Osteocyte (in vitro differentiated cells): Measurements from ENCODE around the gene ROBO4. TPM values are rescaled to one million over a fixed set of nuclear protein-coding genes. Genes with fewer than 3 reads are reported as not detected.

Experiments used
- DNase-seq: peaks from one replicate; pipeline ENCODE4 v3.0.0; 2021; ENCODE audit warnings: mixed read lengths; ENCODE audit not compliant: unreplicated experiment; ENCODE audit errors: extremely low spot score
- H3K27ac Mint-ChIP-seq: one replicate; pipeline ENCODE4 v1.8.0; 2021; ENCODE audit warnings: mild to moderate bottlenecking, mixed read lengths; ENCODE audit not compliant: unreplicated experiment
- H3K27me3 Mint-ChIP-seq: one replicate; pipeline ENCODE4 v1.8.0; 2021; ENCODE audit warnings: mixed read lengths; ENCODE audit not compliant: unreplicated experiment
- H3K36me3 Mint-ChIP-seq: one replicate; pipeline ENCODE4 v1.8.0; 2021; ENCODE audit warnings: mixed read lengths; ENCODE audit not compliant: unreplicated experiment
- H3K4me1 Mint-ChIP-seq: one replicate; pipeline ENCODE4 v1.8.0; 2021; ENCODE audit warnings: mixed read lengths; ENCODE audit not compliant: unreplicated experiment
- H3K4me3 Mint-ChIP-seq: one replicate; pipeline ENCODE4 v1.8.0; 2021; ENCODE audit warnings: mild to moderate bottlenecking, moderate library complexity, mixed read lengths; ENCODE audit not compliant: unreplicated experiment
- H3K9me3 Mint-ChIP-seq: one replicate; pipeline ENCODE4 v1.8.0; 2021; ENCODE audit warnings: mixed read lengths; ENCODE audit not compliant: unreplicated experiment
- total RNA-seq: library from RNA; stranded (reverse); gene quantifications from 2 replicates; pipeline ENCODE4 v1.2.1, GENCODE V29; 2021
- TF ChIP-seq, protein P1 (sequence below): fragments of 200-600 bp; sonication (generic); IDR thresholded peaks from 2 replicates; pipeline ENCODE4 v1.5.0; 2021; ENCODE audit warnings: antibody characterized with exemption, mild to moderate bottlenecking, moderate library complexity

Gene ROBO4
- total RNA-seq, 1 donor from 2014 or later, result 0.56 TPM

DNA sequence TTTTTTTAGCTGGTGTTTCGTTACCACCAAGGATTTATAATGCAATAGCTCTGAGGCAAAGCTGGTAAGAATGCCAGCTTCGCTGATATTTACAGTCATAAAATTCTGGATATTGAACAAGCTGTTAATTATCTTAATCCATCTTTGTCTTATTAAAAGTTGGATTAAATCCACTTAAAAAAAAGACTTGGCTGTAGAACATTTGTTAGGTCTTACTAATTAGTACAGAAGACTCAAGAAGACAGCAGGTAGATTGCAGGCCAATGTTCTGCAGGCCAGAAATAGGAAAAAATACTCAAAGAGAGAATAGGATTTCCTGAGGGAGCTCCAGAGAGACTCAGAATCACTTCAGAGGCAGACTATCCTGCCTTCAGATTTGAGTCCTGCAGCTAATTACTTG is 7.5 kb downstream of the ROBO4 start:
- TF ChIP-seq, protein P1, sequence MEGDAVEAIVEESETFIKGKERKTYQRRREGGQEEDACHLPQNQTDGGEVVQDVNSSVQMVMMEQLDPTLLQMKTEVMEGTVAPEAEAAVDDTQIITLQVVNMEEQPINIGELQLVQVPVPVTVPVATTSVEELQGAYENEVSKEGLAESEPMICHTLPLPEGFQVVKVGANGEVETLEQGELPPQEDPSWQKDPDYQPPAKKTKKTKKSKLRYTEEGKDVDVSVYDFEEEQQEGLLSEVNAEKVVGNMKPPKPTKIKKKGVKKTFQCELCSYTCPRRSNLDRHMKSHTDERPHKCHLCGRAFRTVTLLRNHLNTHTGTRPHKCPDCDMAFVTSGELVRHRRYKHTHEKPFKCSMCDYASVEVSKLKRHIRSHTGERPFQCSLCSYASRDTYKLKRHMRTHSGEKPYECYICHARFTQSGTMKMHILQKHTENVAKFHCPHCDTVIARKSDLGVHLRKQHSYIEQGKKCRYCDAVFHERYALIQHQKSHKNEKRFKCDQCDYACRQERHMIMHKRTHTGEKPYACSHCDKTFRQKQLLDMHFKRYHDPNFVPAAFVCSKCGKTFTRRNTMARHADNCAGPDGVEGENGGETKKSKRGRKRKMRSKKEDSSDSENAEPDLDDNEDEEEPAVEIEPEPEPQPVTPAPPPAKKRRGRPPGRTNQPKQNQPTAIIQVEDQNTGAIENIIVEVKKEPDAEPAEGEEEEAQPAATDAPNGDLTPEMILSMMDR, result no peak
- Mint-ChIP-seq H3K36me3 (no peaks in the 10 kb centered on the region), H3K4me3 (no peak overlapping the region), H3K9me3 (no peaks in the 10 kb centered on the region), H3K4me1 (no peaks in the 10 kb centered on the region), H3K27me3 (peaks cover 9% of the 10 kb centered on the region), H3K27ac (no peak overlapping the region)
- no peak for DNase-seq

DNA sequence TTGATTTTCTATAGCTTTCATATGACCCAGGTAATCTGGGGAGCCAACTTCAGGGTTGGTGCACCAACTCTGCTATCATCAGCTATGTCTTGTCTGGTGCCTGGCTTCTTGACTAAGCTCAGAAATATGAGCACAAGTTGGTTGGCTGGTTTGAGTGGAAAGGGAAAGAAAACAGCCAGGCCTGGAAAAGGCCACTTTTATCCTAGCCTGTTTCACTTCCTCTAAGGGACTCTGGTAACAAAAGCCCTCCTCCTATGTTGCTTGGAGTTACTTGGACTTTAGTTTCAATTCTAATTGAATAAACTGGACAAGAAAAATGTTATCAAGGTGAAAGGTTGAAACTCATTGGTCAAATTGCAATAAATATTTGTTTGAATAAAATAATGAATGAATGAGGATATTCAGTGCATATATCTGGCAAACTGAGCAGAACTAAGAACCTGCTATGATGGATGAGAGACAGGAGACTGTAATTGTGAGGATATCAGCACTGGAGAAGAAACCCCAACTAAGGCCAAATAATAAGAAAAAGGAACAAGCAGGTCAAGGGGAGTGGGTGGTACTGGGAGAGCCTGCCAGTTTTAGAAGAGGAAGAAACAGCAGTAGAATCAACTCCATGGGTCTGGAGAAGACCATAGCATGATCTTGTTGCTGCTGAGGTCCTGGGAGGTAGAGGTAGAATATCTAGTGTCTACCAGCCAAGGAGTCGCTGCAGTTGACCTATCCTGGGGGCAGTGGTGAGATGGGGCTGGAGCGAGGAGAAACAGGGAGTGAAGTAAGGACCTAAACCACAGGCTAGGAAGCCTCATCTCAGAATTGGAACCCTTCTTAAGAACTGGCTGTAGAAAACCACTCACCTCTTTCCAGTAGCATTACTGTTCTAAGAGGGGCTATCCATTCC is 8.2 kb downstream of the ROBO4 start:
- no peak overlapping the region for H3K27ac Mint-ChIP-seq
- TF ChIP-seq, protein P1, result no peak
- DNase-seq, result peak; percentile 34
- H3K4me1 Mint-ChIP-seq, result no peaks in the 10 kb centered on the region
- no peaks in the 10 kb centered on the region for H3K9me3 Mint-ChIP-seq
- peaks cover 9% of the 10 kb centered on the region for H3K27me3 Mint-ChIP-seq
- H3K4me3 Mint-ChIP-seq, result no peak overlapping the region
- no peaks in the 10 kb centered on the region for H3K36me3 Mint-ChIP-seq

DNA sequence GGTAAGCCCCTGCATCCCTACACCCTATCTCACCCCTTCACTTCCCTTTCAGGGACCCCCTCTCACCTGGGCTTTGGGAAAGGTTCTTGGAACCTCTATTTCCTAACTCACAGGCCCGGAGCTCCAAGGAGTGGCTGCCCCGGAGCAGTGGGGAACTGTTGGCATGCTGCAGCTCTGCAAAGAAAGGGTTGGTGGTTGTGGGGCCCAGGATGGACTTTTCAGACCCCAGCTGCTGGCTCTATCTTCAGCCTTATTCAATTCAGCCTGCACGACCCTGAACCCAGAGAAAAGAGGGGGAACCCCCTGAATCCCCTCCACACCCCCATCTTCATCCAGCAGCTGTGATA is 10.0 kb downstream of the ROBO4 start:
- DNase-seq, result no peak
- Mint-ChIP-seq H3K4me3 (no peak overlapping the region), H3K27me3 (peaks cover 9% of the 10 kb centered on the region), H3K4me1 (peaks cover 3% of the 10 kb centered on the region), H3K27ac (no peak overlapping the region), H3K9me3 (no peaks in the 10 kb centered on the region), H3K36me3 (no peaks in the 10 kb centered on the region)
- TF ChIP-seq, protein P1, result no peak

DNA sequence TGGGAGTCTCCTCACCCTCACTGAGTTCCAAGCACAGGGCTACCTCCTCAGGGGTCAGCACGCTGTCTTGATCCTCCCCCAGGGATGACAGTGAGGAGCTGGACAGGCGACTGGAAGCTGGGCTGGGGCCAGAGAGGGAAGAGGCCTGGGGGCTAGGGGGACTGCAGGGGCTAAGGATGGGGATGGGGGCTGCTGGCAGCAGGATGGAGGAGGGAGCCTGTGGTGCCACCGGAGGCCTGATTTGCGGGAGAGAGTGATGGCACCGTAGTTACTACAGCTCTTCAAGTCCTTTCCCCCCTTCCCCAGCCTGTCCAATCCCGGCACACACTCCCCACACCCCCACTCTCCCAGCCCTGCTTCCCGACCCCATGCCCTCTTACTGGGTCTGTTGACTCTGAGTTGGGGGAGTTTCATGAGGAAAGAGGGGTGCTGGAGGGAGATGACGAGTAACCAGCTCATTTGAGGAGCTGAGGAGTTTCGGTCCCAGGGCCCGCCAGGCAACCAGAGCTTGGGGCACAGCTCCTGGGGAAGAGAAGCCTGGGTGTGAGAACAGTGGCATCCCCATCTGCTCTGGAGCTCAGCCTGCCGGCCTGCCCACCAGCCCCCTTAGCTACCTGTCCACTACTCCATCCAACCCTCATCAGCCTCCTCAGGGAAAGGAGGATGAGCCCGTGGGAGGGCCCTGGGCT is 10.5 kb downstream of the ROBO4 start:
- Mint-ChIP-seq H3K4me1 (peaks cover 8% of the 10 kb centered on the region), H3K27me3 (peaks cover 9% of the 10 kb centered on the region), H3K27ac (no peak overlapping the region), H3K9me3 (no peaks in the 10 kb centered on the region), H3K36me3 (no peaks in the 10 kb centered on the region), H3K4me3 (no peak overlapping the region)
- no peak for DNase-seq
- TF ChIP-seq, protein P1, result no peak

DNA sequence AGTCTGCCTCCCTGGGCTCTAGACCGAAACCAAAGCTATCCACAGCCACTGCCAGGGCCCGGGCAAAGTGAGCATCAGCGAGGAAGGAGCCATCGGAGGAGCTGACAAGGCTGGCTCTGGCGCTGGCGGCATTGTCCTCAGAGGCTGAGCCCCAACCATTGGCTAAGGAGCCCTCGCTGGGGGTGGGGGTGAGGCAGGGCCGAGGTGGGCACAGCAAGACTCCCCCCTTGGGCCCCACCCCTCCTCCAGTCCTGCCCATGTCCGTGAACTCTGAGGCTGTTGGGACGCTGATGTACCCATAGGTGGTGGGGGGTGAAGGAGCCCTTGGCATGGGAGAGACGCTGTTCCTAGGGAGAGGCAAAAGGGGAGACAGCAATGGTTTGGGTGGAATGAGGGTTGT is 11.2 kb downstream of the ROBO4 start:
- Mint-ChIP-seq H3K9me3 (no peaks in the 10 kb centered on the region), H3K4me3 (no peak overlapping the region), H3K4me1 (peaks cover 9% of the 10 kb centered on the region), H3K27ac (no peak overlapping the region), H3K36me3 (no peaks in the 10 kb centered on the region), H3K27me3 (peaks cover 9% of the 10 kb centered on the region)
- TF ChIP-seq, protein P1, result no peak
- DNase-seq, result no peak
